H9 (cell line): ENCODE results near the gene GSC2. TPM values are rescaled to one million over a fixed set of nuclear protein-coding genes. Genes with fewer than 3 reads are reported as not detected.

Experiments
- DNase-seq: peaks from one replicate; pipeline ENCODE4 v3.0.0-alpha.2; 2017
- H2AFZ ChIP-seq: one replicate; pipeline ENCODE4 v1.6.1; 2013; ENCODE audit warnings: mild to moderate bottlenecking, low read length, control low read depth, moderate library complexity
- H2AK5ac ChIP-seq: 2 replicates; pipeline ENCODE4 v1.6.1; 2013; ENCODE audit warnings: low read length, control low read depth, mixed read lengths; ENCODE audit not compliant: insufficient read length
- H2BK120ac ChIP-seq: one replicate; pipeline ENCODE4 v1.6.1; 2013; ENCODE audit warnings: low read depth, mild to moderate bottlenecking, low read length, control low read depth, inconsistent platforms; ENCODE audit not compliant: poor library complexity, severe bottlenecking
- H2BK12ac ChIP-seq: 2 replicates; pipeline ENCODE4 v1.6.1; 2013; ENCODE audit warnings: low read length, control low read depth, mixed read lengths, low read depth; ENCODE audit not compliant: insufficient read length
- H2BK15ac ChIP-seq: 2 replicates; pipeline ENCODE4 v1.6.1; 2013; ENCODE audit warnings: low read depth, low read length, control low read depth
- H2BK20ac ChIP-seq: one replicate; pipeline ENCODE4 v1.6.1; 2013; ENCODE audit warnings: low read depth, mild to moderate bottlenecking, low read length, control low read depth, inconsistent platforms; ENCODE audit not compliant: poor library complexity, severe bottlenecking
- H2BK5ac ChIP-seq: 2 replicates; pipeline ENCODE4 v1.6.1; 2013; ENCODE audit warnings: low read length, control low read depth, mixed read lengths; ENCODE audit not compliant: insufficient read length
- H3K14ac ChIP-seq: 2 replicates; pipeline ENCODE4 v1.6.1; 2013; ENCODE audit warnings: low read length, control low read depth; ENCODE audit not compliant: insufficient read depth
- H3K18ac ChIP-seq: 2 replicates; pipeline ENCODE4 v1.6.1; 2013; ENCODE audit warnings: low read depth, mild to moderate bottlenecking, mixed read lengths, low read length, control low read depth; ENCODE audit not compliant: insufficient read length
- H3K23ac ChIP-seq: 2 replicates; pipeline ENCODE4 v1.6.1; 2013; ENCODE audit warnings: low read length, control low read depth, mixed read lengths, low read depth; ENCODE audit not compliant: insufficient read length
- H3K23me2 ChIP-seq: 2 replicates; pipeline ENCODE4 v1.6.1; 2013; ENCODE audit warnings: low read depth, mild to moderate bottlenecking, mixed read lengths, low read length, control low read depth; ENCODE audit not compliant: insufficient read length, poor library complexity, severe bottlenecking
- H3K27ac ChIP-seq: 2 replicates; pipeline ENCODE4 v1.5.1; 2013; ENCODE audit warnings: low read length, control low read depth, mixed read lengths, low read depth; ENCODE audit not compliant: insufficient read length
- H3K27me3 ChIP-seq: 2 replicates; pipeline ENCODE4 v1.6.1; 2013; ENCODE audit warnings: low read length, control low read depth, inconsistent platforms; ENCODE audit not compliant: insufficient read depth
- H3K4ac ChIP-seq: 2 replicates; pipeline ENCODE4 v1.6.1; 2013; ENCODE audit warnings: low read depth, mild to moderate bottlenecking, control low read depth, inconsistent platforms, low read length, moderate library complexity
- H3K4me1 ChIP-seq: 2 replicates; pipeline ENCODE4 v1.6.1; 2013; ENCODE audit warnings: low read length, control low read depth, inconsistent platforms; ENCODE audit not compliant: insufficient read depth
- H3K4me2 ChIP-seq: 2 replicates; pipeline ENCODE4 v1.6.1; 2013; ENCODE audit warnings: low read length, control low read depth, mixed read lengths; ENCODE audit not compliant: insufficient read length, insufficient read depth
- H3K56ac ChIP-seq: 2 replicates; pipeline ENCODE4 v1.6.1; 2013; ENCODE audit warnings: low read depth, mild to moderate bottlenecking, mixed read lengths, low read length, control low read depth; ENCODE audit not compliant: insufficient read length
- H3K79me1 ChIP-seq: 2 replicates; pipeline ENCODE4 v1.6.1; 2013; ENCODE audit warnings: low read depth, mild to moderate bottlenecking, moderate library complexity, low read length, control low read depth, inconsistent platforms; ENCODE audit not compliant: insufficient read depth, poor library complexity, severe bottlenecking
- H3K79me2 ChIP-seq: 2 replicates; pipeline ENCODE4 v1.6.1; 2013; ENCODE audit warnings: low read length, control low read depth, inconsistent platforms; ENCODE audit not compliant: insufficient read depth
- H3K9ac ChIP-seq: 2 replicates; pipeline ENCODE4 v1.6.1; 2013; ENCODE audit warnings: low read length, control low read depth, mixed read lengths; ENCODE audit not compliant: insufficient read length; ENCODE audit errors: extremely low read depth
- H3K9me3 ChIP-seq: one replicate; pipeline ENCODE4 v1.6.1; 2013; ENCODE audit warnings: low read depth, low read length, inconsistent platforms; ENCODE audit not compliant: control insufficient read depth
- H3T11ph ChIP-seq: one replicate; pipeline ENCODE4 v1.6.1; 2013; ENCODE audit warnings: mild to moderate bottlenecking, low read length, control low read depth, inconsistent platforms
- H4K20me1 ChIP-seq: one replicate; pipeline ENCODE4 v1.6.1; 2013; ENCODE audit not compliant: control insufficient read depth, insufficient read length, insufficient read depth
- H4K5ac ChIP-seq: 2 replicates; pipeline ENCODE4 v1.6.1; 2013; ENCODE audit warnings: low read depth, mild to moderate bottlenecking, mixed read lengths, low read length, control low read depth; ENCODE audit not compliant: insufficient read length
- H4K8ac ChIP-seq: replicated peaks from 2 replicates; pipeline ENCODE4 v1.6.1; 2013; ENCODE audit warnings: low read length, control low read depth, mixed read lengths, low read depth; ENCODE audit not compliant: insufficient read length
- H4K91ac ChIP-seq: 2 replicates; pipeline ENCODE4 v1.6.1; 2013; ENCODE audit warnings: low read depth, mild to moderate bottlenecking, moderate library complexity, mixed read lengths, low read length, control low read depth; ENCODE audit not compliant: insufficient read length
- H3K27ac Mint-ChIP-seq, 3 experiments: 2 replicates in 2 of 3; 3 replicates in 1 of 3; pipeline ENCODE4 v1.8.0; 2020 to 2021; ENCODE audit warnings: mixed read lengths in 3 of 3, mild to moderate bottlenecking in 1 of 3, moderate library complexity in 1 of 3
- H3K27me3 Mint-ChIP-seq: 2 replicates; pipeline ENCODE4 v1.8.0; 2021; ENCODE audit warnings: low read depth, mild to moderate bottlenecking, moderate library complexity, mixed read lengths
- H3K36me3 Mint-ChIP-seq, 3 experiments: 2 replicates in 2 of 3; 3 replicates in 1 of 3; pipeline ENCODE4 v1.8.0; 2020 to 2021; ENCODE audit warnings: low read depth in 3 of 3, mixed read lengths in 3 of 3; ENCODE audit not compliant: insufficient read depth in 1 of 3
- H3K4me1 Mint-ChIP-seq, 2 experiments: 2 replicates each; pipeline ENCODE4 v1.8.0; 2020; ENCODE audit warnings: mixed read lengths in 2 of 2
- H3K4me3 Mint-ChIP-seq, 2 experiments: 2 replicates in 1 of 2; 3 replicates in 1 of 2; pipeline ENCODE4 v1.8.0; 2020 to 2021; ENCODE audit warnings: mild to moderate bottlenecking in 2 of 2, mixed read lengths in 2 of 2, moderate library complexity in 1 of 2
- H3K9me3 Mint-ChIP-seq, 2 experiments: 2 replicates in 1 of 2; 3 replicates in 1 of 2; pipeline ENCODE4 v1.8.0; 2020; ENCODE audit warnings: mild to moderate bottlenecking in 2 of 2, mixed read lengths in 2 of 2, moderate library complexity in 1 of 2
- CTCF ChIP-seq: fragments of 200-600 bp; sonication (generic); conservative IDR thresholded peaks from 3 replicates; pipeline ENCODE4 v1.8.0; 2021; ENCODE audit warnings: antibody characterized with exemption, mild to moderate bottlenecking
- WGBS: extraction: QIAGEN DNeasy Blood & Tissue Kit; methylation state at CpG from one replicate; pipeline ENCODE4 v1.1.7; 2013; ENCODE audit warnings: missing lambda C conversion rate, low lambda C conversion rate, mixed read lengths; ENCODE audit not compliant: insufficient read length; ENCODE audit errors: extremely low coverage; 5-methylcytosine and 5-hydroxymethylcytosine counted together
- total RNA-seq: library from RNA; stranded (reverse); gene quantifications from 2 replicates; pipeline ENCODE4 v1.2.1, GENCODE V29; 2021

The GSC2 gene
- total RNA-seq, 1 experiment from 2014 or later, result 0.22 TPM

- H2AFZ ChIP-seq, result no peak overlapping the region
- H3K27ac Mint-ChIP-seq, result no peak overlapping the region; a peak in 1 of 7 replicates
- no peak overlapping the region for H4K5ac ChIP-seq
- no peaks in the 10 kb centered on the region for H4K20me1 ChIP-seq
- H3K9me3 ChIP-seq, result no peaks in the 10 kb centered on the region
- H2BK12ac ChIP-seq, result no peak overlapping the region
- H3K14ac ChIP-seq, result no peak overlapping the region
- no peak overlapping the region for H2BK5ac ChIP-seq
- no peak overlapping the region for H2AK5ac ChIP-seq
- H3K23ac ChIP-seq, result no peak overlapping the region
- no peak overlapping the region for H3K4ac ChIP-seq
- no peak for TF ChIP-seq CTCF
- no peak overlapping the region for H2BK15ac ChIP-seq
- H3K79me2 ChIP-seq, result peaks cover 3% of the 10 kb centered on the region; the same call in 1 of the 2 replicates
- peak overlapping the region in 1 of 2 experiments; percentile 76; a peak in 1 of 5 replicates for H3K4me3 Mint-ChIP-seq
- H3K79me1 ChIP-seq, result no peaks in the 10 kb centered on the region
- H3K56ac ChIP-seq, result no peak overlapping the region
- H3K4me1 ChIP-seq, result no peaks in the 10 kb centered on the region
- peaks cover 13% of the 10 kb centered on the region in 2 experiments for H3K9me3 Mint-ChIP-seq
- no peak overlapping the region for H3K9ac ChIP-seq
- H3K18ac ChIP-seq, result no peak overlapping the region
- peak overlapping the region; percentile 24 for H3K4me2 ChIP-seq
- peaks cover 4 to 9% (median 5%) of the 10 kb centered on the region in 3 experiments; a peak in 6 of 7 replicates for H3K36me3 Mint-ChIP-seq
- no CpG with 5 or more reads among the region's 33 CpGs for WGBS
- H3K4me1 Mint-ChIP-seq, result peaks cover 17 to 26% of the 10 kb centered on the region in 2 experiments
- H3T11ph ChIP-seq, result no peak overlapping the region
- H4K8ac ChIP-seq, result no peak overlapping the region
- no peak for DNase-seq
- H2BK120ac ChIP-seq, result no peak overlapping the region
- H3K27ac ChIP-seq, result no peak overlapping the region
- no peak overlapping the region for H2BK20ac ChIP-seq
- peaks cover 8% of the 10 kb centered on the region for H3K23me2 ChIP-seq
- peaks cover 46% of the 10 kb centered on the region for H3K27me3 ChIP-seq
- no peak overlapping the region for H4K91ac ChIP-seq
- peaks cover 69% of the 10 kb centered on the region for H3K27me3 Mint-ChIP-seq
Observed at GRCh38 chr22:19148417-19149046, 1.6 kb downstream of the GSC2 start.
